IPS-11a (cell line): ENCODE measurements around the gene NF1.
"Not testable (repeated sequence)": the region's sequence is repeated elsewhere in the genome, so short reads cannot be mapped to it uniquely, and the experiment has no call there.

Source experiments
- H3K4me3 ChIP-seq: one replicate; pipeline ENCODE4 v1.5.1; 2013; ENCODE audit warnings: low read depth, low read length, control low read depth

NF1 gene

GRCh38 chr17:31085563-31085962, 9.2 kb upstream of the NF1 start:
- no peak overlapping the region for H3K4me3 ChIP-seq

GRCh38 chr17:31089471-31089870, 5.3 kb upstream of the NF1 start:
- H3K4me3 ChIP-seq = no peak overlapping the region

GRCh38 chr17:31090650-31091049, 4.1 kb upstream of the NF1 start:
- not testable (repeated sequence) for H3K4me3 ChIP-seq

- no peak overlapping the region for H3K4me3 ChIP-seq
These were observed 2.2 kb upstream of the NF1 start for GRCh38 chr17:31092475-31093064.

- H3K4me3 ChIP-seq = peak overlapping the region; percentile 35
These were observed 744 bp upstream of the NF1 start for GRCh38 chr17:31093866-31094599.

- peak overlapping the region; percentile 80 for H3K4me3 ChIP-seq
These were observed 694 bp downstream of the NF1 start for GRCh38 chr17:31095236-31096105.

- H3K4me3 ChIP-seq = peak overlapping the region; percentile 80
These were observed 1.3 kb downstream of the NF1 start for GRCh38 chr17:31096106-31096436.

GRCh38 chr17:31099016-31099415, 4.2 kb downstream of the NF1 start:
- H3K4me3 ChIP-seq = no peak overlapping the region

- H3K4me3 ChIP-seq = no peak overlapping the region
These were observed 6.2 kb downstream of the NF1 start for GRCh38 chr17:31100840-31101459.

GRCh38 chr17:31101943-31102342, 7.2 kb downstream of the NF1 start:
- no peak overlapping the region for H3K4me3 ChIP-seq

GRCh38 chr17:31105991-31106390, 11.2 kb downstream of the NF1 start:
- H3K4me3 ChIP-seq = no peak overlapping the region

GRCh38 chr17:31111183-31111582, 16.4 kb downstream of the NF1 start:
- no peak overlapping the region for H3K4me3 ChIP-seq

GRCh38 chr17:31112001-31112661, 17.4 kb downstream of the NF1 start:
- no peak overlapping the region for H3K4me3 ChIP-seq

GRCh38 chr17:31113368-31113767, 18.6 kb downstream of the NF1 start:
- H3K4me3 ChIP-seq = not testable (repeated sequence)

GRCh38 chr17:31113939-31114338, 19.2 kb downstream of the NF1 start:
- no peak overlapping the region for H3K4me3 ChIP-seq

- no peak overlapping the region for H3K4me3 ChIP-seq
These were observed 20.3 kb downstream of the NF1 start for GRCh38 chr17:31114956-31115555.

GRCh38 chr17:31116167-31116566, 21.4 kb downstream of the NF1 start:
- no peak overlapping the region for H3K4me3 ChIP-seq

GRCh38 chr17:31122746-31123145, 28.0 kb downstream of the NF1 start:
- H3K4me3 ChIP-seq = no peak overlapping the region

GRCh38 chr17:31126318-31126717, 31.5 kb downstream of the NF1 start:
- H3K4me3 ChIP-seq = no peak overlapping the region

- no peak overlapping the region for H3K4me3 ChIP-seq
These were observed 33.5 kb downstream of the NF1 start for GRCh38 chr17:31128241-31128640.
